Endothelial cell of umbilical vein (primary cell): Measurements from ENCODE around the gene WDFY3. TPM values are rescaled to one million over a fixed set of nuclear protein-coding genes. Genes with fewer than 3 reads are reported as not detected.
A peak's percentile ranks its signal among the peaks of the same experiment; 100 is the strongest.

Experiments used
- BruUV-seq: library from RNA; stranded (reverse); fragments of 400-500 nt; replicated peaks from 2 replicates; lab custom pipeline; 2021; lab: Mats Ljungman, UMichigan
- CTCF ChIA-PET: fragments of 300-600, 350-600 bp; sonication (Branson Sonifier 250); formaldehyde crosslinking; loops from one replicate; lab custom pipeline; 2021; ENCODE audit warnings: antibody characterized with exemption, inconsistent platforms; lab: Charles Lee
- POLR2A ChIA-PET: fragments of 300-600, 350-600 bp; sonication (Branson Sonifier 250); formaldehyde crosslinking; loops from one replicate; lab custom pipeline; 2021; ENCODE audit warnings: antibody characterized with exemption, inconsistent platforms; lab: Charles Lee
- DNase-seq: peaks from one replicate; pipeline ENCODE4 v3.0.0-alpha.2; 2011; ENCODE audit warnings: low read depth, low spot score
- FAIRE-seq: peaks from 2 replicates; lab custom pipeline; 2011; peaks lifted over from hg19 to GRCh38; lab: Jason Lieb, UNC
- H2AFZ ChIP-seq: 2 replicates; pipeline ENCODE4 v1.6.0; 2012; ENCODE audit warnings: low read depth, low read length, control low read depth, inconsistent platforms
- H3K27ac ChIP-seq: 2 replicates; pipeline ENCODE4 v1.5.1; 2011; ENCODE audit warnings: low read depth, mild to moderate bottlenecking, control low read depth, low read length, moderate library complexity; ENCODE audit not compliant: insufficient read depth
- H3K27me3 ChIP-seq, 2 experiments: 2 replicates each; pipeline versions ENCODE4 v1.6.0 to v1.6.1; 2011; ENCODE audit warnings: low read length in 2 of 2, mixed read lengths in 1 of 2; ENCODE audit not compliant: control insufficient read depth in 2 of 2, insufficient read depth in 2 of 2
- H3K36me3 ChIP-seq, 2 experiments: 2 replicates in 1 of 2; 3 replicates in 1 of 2; pipeline ENCODE4 v1.5.1; 2011; ENCODE audit warnings: low read length in 2 of 2, mild to moderate bottlenecking in 1 of 2, moderate library complexity in 1 of 2; ENCODE audit not compliant: control insufficient read depth in 2 of 2, insufficient read depth in 2 of 2; ENCODE audit errors: extremely low read depth in 1 of 2
- H3K4me1 ChIP-seq: 3 replicates; pipeline ENCODE4 v1.5.1; 2011; ENCODE audit warnings: mild to moderate bottlenecking, low read length; ENCODE audit not compliant: control insufficient read depth, insufficient read depth; ENCODE audit errors: extremely low read depth
- H3K4me2 ChIP-seq: 2 replicates; pipeline ENCODE4 v1.6.1; 2011; ENCODE audit warnings: low read length, control low read depth, mixed read lengths; ENCODE audit not compliant: insufficient read depth
- H3K4me3 ChIP-seq, 3 experiments: fragments of 200-600 bp in 1 of 3; sonication (generic), shearing (Covaris generic) in 1 of 3; replicated peaks in 1 of 3; 2 replicates each; pipeline ENCODE4 v1.5.1; 2011 to 2016; ENCODE audit warnings: control low read depth in 3 of 3, low read length in 3 of 3, mild to moderate bottlenecking in 2 of 3, inconsistent platforms in 1 of 3, low read depth in 1 of 3, moderate library complexity in 1 of 3; ENCODE audit not compliant: insufficient read depth in 1 of 3
- H3K79me2 ChIP-seq: 2 replicates; pipeline ENCODE4 v1.6.0; 2012; ENCODE audit warnings: low read length, inconsistent platforms; ENCODE audit not compliant: control insufficient read depth, insufficient read depth
- H3K9ac ChIP-seq: replicated peaks from 2 replicates; pipeline ENCODE3; 2011; ENCODE audit warnings: low read length, control low read depth; ENCODE audit not compliant: insufficient read depth; ENCODE audit errors: extremely low read depth
- H3K9me1 ChIP-seq: replicated peaks from 3 replicates; pipeline ENCODE4 v1.6.0; 2011; ENCODE audit warnings: mild to moderate bottlenecking, low read length; ENCODE audit not compliant: control insufficient read depth, insufficient read depth; ENCODE audit errors: extremely low read depth
- H3K9me3 ChIP-seq: replicated peaks from 2 replicates; pipeline ENCODE4 v1.5.1; 2012; ENCODE audit warnings: low read length, inconsistent platforms; ENCODE audit not compliant: control insufficient read depth, insufficient read depth
- H4K20me1 ChIP-seq: replicated peaks from 2 replicates; pipeline ENCODE3; 2011; ENCODE audit warnings: mild to moderate bottlenecking, low read length; ENCODE audit not compliant: control insufficient read depth, insufficient read depth; ENCODE audit errors: extremely low read depth
- EZH2 ChIP-seq: IDR thresholded peaks from 2 replicates; pipeline ENCODE4 v1.6.1; 2012; ENCODE audit warnings: borderline replicate concordance, low read depth, mild to moderate bottlenecking, moderate library complexity, low read length, inconsistent platforms; ENCODE audit not compliant: severe bottlenecking
- FOS ChIP-seq: IDR thresholded peaks from 2 replicates; pipeline ENCODE4 v1.6.1; 2011; ENCODE audit warnings: mild to moderate bottlenecking, low read length, moderate library complexity, borderline replicate concordance; ENCODE audit not compliant: insufficient read depth
- GATA2 ChIP-seq: IDR thresholded peaks from 2 replicates; pipeline ENCODE4 v1.7.0; 2011; ENCODE audit warnings: low read depth, mild to moderate bottlenecking, moderate library complexity, mixed read lengths, low read length; ENCODE audit not compliant: insufficient read length, insufficient read depth
- JUN ChIP-seq: IDR thresholded peaks from 2 replicates; pipeline ENCODE4 v1.6.1; 2011; ENCODE audit warnings: borderline replicate concordance, low read depth; ENCODE audit not compliant: insufficient read length, insufficient read depth
- MAX ChIP-seq: IDR thresholded peaks from 2 replicates; pipeline ENCODE4 v1.6.1; 2011; ENCODE audit not compliant: insufficient read depth, insufficient read length
- MYC ChIP-seq: IDR thresholded peaks from one replicate; pipeline ENCODE4 v1.6.1; 2011; ENCODE audit warnings: mild to moderate bottlenecking, low read depth, low read length
- POLR2A ChIP-seq: IDR thresholded peaks from 2 replicates; pipeline ENCODE4 v1.6.1; 2012; ENCODE audit warnings: low read depth, mild to moderate bottlenecking, control low read depth, low read length
- POLR2AphosphoS5 ChIP-seq: IDR thresholded peaks from 2 replicates; pipeline ENCODE4 v1.6.1; 2012; ENCODE audit warnings: low read depth, mild to moderate bottlenecking, control low read depth, low read length, moderate library complexity; ENCODE audit not compliant: insufficient read depth
- dilution Hi-C: fragments of 300-500 bp; cut with MboI; formaldehyde crosslinking; loops from one replicate; pipeline ENCODE4 v1.15.0; 2019; ENCODE audit warnings: low sequenced_read_pairs; ENCODE audit not compliant: extremely low pct_ligation_motif_present
- intact Hi-C: fragments of 100-400 bp; cut with micrococcal nuclease; formaldehyde crosslinking; loops from one replicate; pipeline ENCODE4 v1.10.0; 2022
- polyA plus RNA-seq, 4 experiments: library from polyadenylated mRNA; depleted of rRNA in 3 of 4; stranded (reverse) in 3 of 4; unstranded in 1 of 4; fragments of >200 nt; gene quantifications; 2 replicates each; pipeline versions ENCODE4 v1.2.1 to v1.2.3, GENCODE V29; 2011 to 2012; ENCODE audit warnings: missing spikeins in 1 of 4
- total RNA-seq: library from RNA; stranded (reverse); gene quantifications from 2 replicates; pipeline ENCODE4 v1.2.3, GENCODE V29; 2021
- TF ChIP-seq, protein P1 (sequence below), 2 donors: IDR thresholded peaks; 1 replicate in 1 of 2; 2 replicates in 1 of 2; pipeline ENCODE4 v1.5.1; 2011; ENCODE audit warnings: low read length in 2 of 2, mild to moderate bottlenecking in 2 of 2, moderate library complexity in 2 of 2, control low read depth in 1 of 2, inconsistent platforms in 1 of 2, low read depth in 1 of 2; ENCODE audit not compliant: insufficient read depth in 1 of 2; ENCODE audit errors: extremely low read depth in 1 of 2

The WDFY3 gene
- total and polyA plus RNA-seq, 2 donors (not counting 3 experiments of a cell fraction or from before 2014, with no cell fraction given), result 37.0 to 113 TPM

DNA sequence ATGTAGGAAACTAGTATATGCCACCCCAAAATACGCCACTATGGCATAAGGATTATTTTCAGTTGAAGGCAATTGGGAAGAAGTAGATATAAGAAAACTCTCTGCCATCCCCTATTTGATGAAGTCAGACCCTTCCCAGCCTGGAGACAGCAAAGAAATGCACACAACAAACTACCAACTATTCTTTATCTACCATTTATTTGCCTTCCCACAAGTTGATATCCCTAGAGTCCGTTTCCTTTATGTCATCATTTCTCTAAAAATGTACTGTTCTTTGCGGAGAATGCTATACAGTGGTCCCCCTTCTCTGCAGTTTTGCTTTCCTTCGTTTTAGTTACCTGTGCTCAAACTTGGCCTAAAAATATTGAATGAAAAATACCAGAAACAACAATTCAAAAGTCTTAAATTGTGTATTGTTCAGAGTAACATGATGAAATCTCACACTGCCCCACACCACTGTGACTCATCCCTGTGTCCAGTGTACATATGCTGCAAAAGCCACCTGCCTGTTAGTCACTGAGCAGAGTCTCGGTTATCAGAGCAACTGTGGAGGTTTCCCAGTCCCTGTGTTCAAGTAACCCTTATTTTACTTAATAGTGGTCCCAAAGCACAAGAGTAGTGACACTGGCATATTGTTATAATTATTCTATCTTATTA lies 152.3 kb downstream of the WDFY3 start:
- BruUV-seq, result no TSS peak
- TF ChIP-seq JUN, result peak; percentile 80
- TF ChIP-seq GATA2, result peak; percentile 32
- TF ChIP-seq POLR2AphosphoS5, result no peak
- TF ChIP-seq POLR2A, result no peak
- TF ChIP-seq FOS, result peak; percentile 96
- H3K4me2 ChIP-seq, result no peak overlapping the region
- H3K9me1 ChIP-seq, result peaks cover 2% of the 10 kb centered on the region
- H3K27me3 ChIP-seq, result no peaks in the 10 kb centered on the region
- no peaks in the 10 kb centered on the region for H3K9me3 ChIP-seq
- peak overlapping the region; percentile 18 for H3K27ac ChIP-seq
- FAIRE-seq, result peak; percentile 4
- CTCF ChIA-PET, result no interaction called here
- no peak overlapping the region for H3K9ac ChIP-seq
- no peaks in the 10 kb centered on the region for H4K20me1 ChIP-seq
- no peak overlapping the region for H2AFZ ChIP-seq
- peaks cover 14% of the 10 kb centered on the region for H3K4me1 ChIP-seq
- DNase-seq, result peak; percentile 87
- peaks cover 7 to 25% of the 10 kb centered on the region in 2 experiments for H3K36me3 ChIP-seq
- intact Hi-C loops (loop anchor here (5.0 kb wide), 1 partner anchor 38 kb away; no protein-coding TSS in a partner anchor), dilution Hi-C loops (no loop called here)
- no peak overlapping the region for H3K4me3 ChIP-seq
- POLR2A ChIA-PET, result no interaction called here
- peaks cover 12% of the 10 kb centered on the region for H3K79me2 ChIP-seq

DNA sequence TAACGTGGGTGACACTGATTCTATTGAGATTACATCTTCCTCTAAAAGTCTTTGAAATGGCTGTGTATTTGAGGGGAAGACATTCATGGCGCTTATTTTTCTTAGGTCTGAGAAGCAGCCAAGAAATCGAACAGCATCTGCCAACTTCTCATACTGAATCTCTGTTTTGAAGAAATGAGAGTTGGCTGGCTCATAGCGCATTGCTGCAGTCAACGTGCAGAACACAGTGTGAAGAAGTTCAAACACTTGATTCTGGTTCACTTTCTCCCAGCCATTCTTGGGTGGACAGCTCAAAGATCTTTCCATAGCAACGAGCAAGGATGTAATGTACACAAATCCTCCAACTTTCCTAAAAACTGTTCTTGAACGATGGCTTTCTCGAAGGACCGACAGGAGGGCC lies 156.5 kb downstream of the WDFY3 start:
- H3K9me3 ChIP-seq, result no peaks in the 10 kb centered on the region
- H3K4me1 ChIP-seq, result peaks cover 9% of the 10 kb centered on the region
- dilution Hi-C loops, result no loop called here
- H3K79me2 ChIP-seq, result peaks cover 18% of the 10 kb centered on the region
- ChIA-PET CTCF (interaction anchor here (0.9 to 2.6 kb wide), 2 partner anchors 12 to 17 kb away, joined by 3 to 7 read pairs; no protein-coding TSS in a partner anchor), POLR2A (no interaction called here)
- H3K36me3 ChIP-seq, result peaks cover 9 to 19% of the 10 kb centered on the region in 2 experiments
- no peaks in the 10 kb centered on the region for H4K20me1 ChIP-seq
- H3K27ac ChIP-seq, result no peak overlapping the region
- TF ChIP-seq POLR2AphosphoS5, result no peak
- TF ChIP-seq POLR2A, result no peak
- no peak for TF ChIP-seq EZH2
- TF ChIP-seq, protein P1, sequence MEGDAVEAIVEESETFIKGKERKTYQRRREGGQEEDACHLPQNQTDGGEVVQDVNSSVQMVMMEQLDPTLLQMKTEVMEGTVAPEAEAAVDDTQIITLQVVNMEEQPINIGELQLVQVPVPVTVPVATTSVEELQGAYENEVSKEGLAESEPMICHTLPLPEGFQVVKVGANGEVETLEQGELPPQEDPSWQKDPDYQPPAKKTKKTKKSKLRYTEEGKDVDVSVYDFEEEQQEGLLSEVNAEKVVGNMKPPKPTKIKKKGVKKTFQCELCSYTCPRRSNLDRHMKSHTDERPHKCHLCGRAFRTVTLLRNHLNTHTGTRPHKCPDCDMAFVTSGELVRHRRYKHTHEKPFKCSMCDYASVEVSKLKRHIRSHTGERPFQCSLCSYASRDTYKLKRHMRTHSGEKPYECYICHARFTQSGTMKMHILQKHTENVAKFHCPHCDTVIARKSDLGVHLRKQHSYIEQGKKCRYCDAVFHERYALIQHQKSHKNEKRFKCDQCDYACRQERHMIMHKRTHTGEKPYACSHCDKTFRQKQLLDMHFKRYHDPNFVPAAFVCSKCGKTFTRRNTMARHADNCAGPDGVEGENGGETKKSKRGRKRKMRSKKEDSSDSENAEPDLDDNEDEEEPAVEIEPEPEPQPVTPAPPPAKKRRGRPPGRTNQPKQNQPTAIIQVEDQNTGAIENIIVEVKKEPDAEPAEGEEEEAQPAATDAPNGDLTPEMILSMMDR (IDR thresholded peaks at IDR 0.05; ENCODE audit: extremely low read depth in 1 of 2, insufficient read depth in 1 of 2, low read depth in 1 of 2, low read length in 2 of 2), result no peak
- TF ChIP-seq FOS, result no peak
- no peak for TF ChIP-seq MYC
- TF ChIP-seq MAX, result no peak
- no peak for TF ChIP-seq GATA2
- no peak for TF ChIP-seq JUN
- no peak overlapping the region for H3K4me2 ChIP-seq
- peaks cover 2% of the 10 kb centered on the region for H3K9me1 ChIP-seq
- intact Hi-C loops, result loop anchor here (5.0 kb wide), 1 partner anchor 42 kb away; no protein-coding TSS in a partner anchor
- no peak overlapping the region for H3K4me3 ChIP-seq
- H3K27me3 ChIP-seq, result no peaks in the 10 kb centered on the region
- no peak overlapping the region for H3K9ac ChIP-seq
- FAIRE-seq, result no peak
- DNase-seq, result no peak
- no TSS peak for BruUV-seq
- H2AFZ ChIP-seq, result no peak overlapping the region
